Ovary (tissue), 9 donors: ENCODE results near the gene PAK5. TPM values are rescaled to one million over a fixed set of nuclear protein-coding genes. Genes with fewer than 3 reads are reported as not detected.
A peak's percentile ranks its signal among the peaks of the same experiment; 100 is the strongest.

ENCODE experiments used
- DNase-seq, 5 donors: peaks; one replicate each; pipeline ENCODE4 v3.0.0-alpha.2; 2019 to 2020
- H3K27ac ChIP-seq, 2 donors: fragments of 200-600 bp; one replicate each; pipeline versions ENCODE4 v1.5.1 to v1.8.0; 2019 to 2022
- H3K27me3 ChIP-seq: fragments of 200-600 bp; one replicate; pipeline ENCODE4 v1.8.0; 2022
- H3K36me3 ChIP-seq: fragments of 200-600 bp; sonication (generic); one replicate; pipeline ENCODE4 v1.5.1; 2019
- H3K4me1 ChIP-seq: one replicate; pipeline ENCODE4 v1.8.1; 2013; ENCODE audit warnings: mild to moderate bottlenecking, moderate library complexity; ENCODE audit not compliant: insufficient read depth
- H3K4me3 ChIP-seq: fragments of 200-600 bp; sonication (generic); one replicate; pipeline ENCODE4 v1.5.1; 2017
- H3K9me3 ChIP-seq, 2 donors: fragments of 200-600 bp in 1 of 2; sonication (generic) in 1 of 2; one replicate each; pipeline versions ENCODE4 v1.5.1 to v1.8.1; 2013 to 2019; ENCODE audit warnings: mild to moderate bottlenecking in 1 of 2, moderate library complexity in 1 of 2
- EP300 ChIP-seq: sonication (generic); formaldehyde crosslinking; IDR thresholded peaks from one replicate; pipeline ENCODE4 v1.6.1; 2017; ENCODE audit warnings: antibody characterized with exemption
- POLR2A ChIP-seq: fragments of 450-650 bp; IDR thresholded peaks from one replicate; pipeline ENCODE4 v1.6.1; 2017; ENCODE audit warnings: antibody characterized with exemption, mild to moderate bottlenecking, moderate library complexity
- WGBS, 3 donors: extraction: QIAGEN DNeasy Blood & Tissue Kit in 1 of 3; methylation state at CpG; one replicate each; pipeline versions ENCODE4 v1.1.5 to v1.1.7; 2013 to 2017; 5-methylcytosine and 5-hydroxymethylcytosine counted together
- intact Hi-C, 4 donors: fragments of 100-400 bp; cut with DNase I; formaldehyde crosslinking; loops; one replicate each; pipeline versions ENCODE4 v1.11.0 to v1.15.1; 2022 to 2023
- polyA plus RNA-seq, 2 donors: library from polyadenylated mRNA; stranded (reverse); fragments of 200-250 nt in 1 of 2; fragments of 350-450 nt in 1 of 2; fragmentation: Illumina TruSeq in 1 of 2; extraction: RNeasy Lipid Tissue Mini Kit (QIAGEN cat#74804) in 1 of 2; gene quantifications; one replicate each; pipeline ENCODE4 v1.2.3, GENCODE V29; 2013 to 2014
- total RNA-seq, 7 donors: library from RNA; depleted of rRNA in 2 of 7; stranded (reverse); fragments of >200 nt in 2 of 7; fragmentation: NEBNext Ultra II Directional in 3 of 7; extraction: Animal tissue kit (Norgen Biotek cat#: 25700) in 3 of 7; gene quantifications; one replicate each; pipeline versions ENCODE4 v1.1.0 to v1.2.4, GENCODE V29; 2016 to 2023
- TF ChIP-seq, protein P1 (sequence below), 3 donors: fragments of 450-650 bp in 2 of 3; fragments of 200-600 bp in 1 of 3; IDR thresholded peaks; one replicate each; pipeline versions ENCODE4 v1.5.1 to v1.8.0; 2016 to 2022; ENCODE audit warnings: antibody characterized with exemption in 3 of 3, mild to moderate bottlenecking in 1 of 3
- donor health status: DM: no; HTN: no; CAD: no; lungs with moderate emphysema.
- donor health status: DM: no; HTN: no; CAD: no.
- donor health status: Bipolar disorder and iron deficiency.
- donor health status: DM: yes; HTN: yes; CAD: no.
- donor health status: DM: no; HTN: no; CAD: no.
- donor health status: DM: yes; HTN: yes; CAD: no.

Gene PAK5
- total and polyA plus RNA-seq, 9 donors: under 0.01 to 0.47 (median 0.10) TPM; not detected in 2

GRCh38 chr20:9517297-9518162 lies 321.3 kb downstream of the PAK5 start:
- DNase-seq: no peak
- Histone ChIP-seq H3K27ac (no peak overlapping the region), H3K36me3 (no peaks in the 10 kb centered on the region), H3K4me1 (peaks cover 12% of the 10 kb centered on the region), H3K9me3 (no peaks in the 10 kb centered on the region), H3K27me3 (no peaks in the 10 kb centered on the region), H3K4me3 (no peak overlapping the region)
- 88 to 93% (median 89%) methylated on average over 8 of the region's 8 CpGs for WGBS, 3 donors
- intact Hi-C loops: no loop called here
- TF ChIP-seq EP300 (no peak), POLR2A (no peak)
- TF ChIP-seq, protein P1, sequence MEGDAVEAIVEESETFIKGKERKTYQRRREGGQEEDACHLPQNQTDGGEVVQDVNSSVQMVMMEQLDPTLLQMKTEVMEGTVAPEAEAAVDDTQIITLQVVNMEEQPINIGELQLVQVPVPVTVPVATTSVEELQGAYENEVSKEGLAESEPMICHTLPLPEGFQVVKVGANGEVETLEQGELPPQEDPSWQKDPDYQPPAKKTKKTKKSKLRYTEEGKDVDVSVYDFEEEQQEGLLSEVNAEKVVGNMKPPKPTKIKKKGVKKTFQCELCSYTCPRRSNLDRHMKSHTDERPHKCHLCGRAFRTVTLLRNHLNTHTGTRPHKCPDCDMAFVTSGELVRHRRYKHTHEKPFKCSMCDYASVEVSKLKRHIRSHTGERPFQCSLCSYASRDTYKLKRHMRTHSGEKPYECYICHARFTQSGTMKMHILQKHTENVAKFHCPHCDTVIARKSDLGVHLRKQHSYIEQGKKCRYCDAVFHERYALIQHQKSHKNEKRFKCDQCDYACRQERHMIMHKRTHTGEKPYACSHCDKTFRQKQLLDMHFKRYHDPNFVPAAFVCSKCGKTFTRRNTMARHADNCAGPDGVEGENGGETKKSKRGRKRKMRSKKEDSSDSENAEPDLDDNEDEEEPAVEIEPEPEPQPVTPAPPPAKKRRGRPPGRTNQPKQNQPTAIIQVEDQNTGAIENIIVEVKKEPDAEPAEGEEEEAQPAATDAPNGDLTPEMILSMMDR (IDR thresholded peaks at IDR 0.05): no peak

DNA sequence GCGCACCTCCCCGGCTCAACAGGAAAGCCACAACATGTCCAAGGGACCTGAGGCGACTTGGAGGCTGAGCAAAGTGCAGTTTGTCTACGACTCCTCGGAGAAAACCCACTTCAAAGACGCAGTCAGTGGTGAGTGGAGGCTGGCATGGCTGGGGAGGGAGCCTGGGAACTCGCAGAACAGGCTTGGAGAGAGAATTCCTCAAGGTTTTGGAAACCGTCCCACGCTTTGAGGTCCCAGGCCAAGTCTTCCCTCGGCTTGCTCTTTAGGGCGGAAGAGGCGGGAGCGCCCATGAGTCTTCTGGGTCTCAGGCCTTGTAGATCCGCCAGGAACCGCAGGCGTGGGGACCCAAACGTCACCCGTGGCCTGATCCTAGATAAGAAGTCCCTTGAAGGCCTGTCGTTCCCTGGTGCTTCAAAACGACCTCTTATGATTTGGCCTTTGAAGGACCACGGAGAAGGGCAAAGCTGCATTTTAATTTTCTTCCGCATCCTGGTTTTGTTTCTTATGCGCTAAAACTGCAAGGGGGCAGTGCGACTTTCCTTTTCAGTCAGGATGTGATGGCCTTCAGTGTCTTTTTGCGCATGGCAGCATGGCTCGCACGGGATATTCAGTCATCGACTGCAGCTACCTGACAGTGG lies 322.5 kb downstream of the PAK5 start:
- H3K36me3 ChIP-seq: no peaks in the 10 kb centered on the region
- WGBS, 3 donors: 6 to 9% (median 8%) methylated on average over 28 of the region's 28 CpGs
- peaks cover 12% of the 10 kb centered on the region for H3K4me1 ChIP-seq
- peak overlapping the region; percentile 5 for H3K4me3 ChIP-seq
- H3K27me3 ChIP-seq: no peaks in the 10 kb centered on the region
- TF ChIP-seq, protein P1 (IDR thresholded peaks at IDR 0.05): no peak
- no peak for TF ChIP-seq POLR2A
- no peak for TF ChIP-seq EP300
- peak in 2 of 5 donors; percentile 53 to 54 for DNase-seq
- intact Hi-C loops: no loop called here
- no peak overlapping the region for H3K27ac ChIP-seq
- no peaks in the 10 kb centered on the region for H3K9me3 ChIP-seq

DNA sequence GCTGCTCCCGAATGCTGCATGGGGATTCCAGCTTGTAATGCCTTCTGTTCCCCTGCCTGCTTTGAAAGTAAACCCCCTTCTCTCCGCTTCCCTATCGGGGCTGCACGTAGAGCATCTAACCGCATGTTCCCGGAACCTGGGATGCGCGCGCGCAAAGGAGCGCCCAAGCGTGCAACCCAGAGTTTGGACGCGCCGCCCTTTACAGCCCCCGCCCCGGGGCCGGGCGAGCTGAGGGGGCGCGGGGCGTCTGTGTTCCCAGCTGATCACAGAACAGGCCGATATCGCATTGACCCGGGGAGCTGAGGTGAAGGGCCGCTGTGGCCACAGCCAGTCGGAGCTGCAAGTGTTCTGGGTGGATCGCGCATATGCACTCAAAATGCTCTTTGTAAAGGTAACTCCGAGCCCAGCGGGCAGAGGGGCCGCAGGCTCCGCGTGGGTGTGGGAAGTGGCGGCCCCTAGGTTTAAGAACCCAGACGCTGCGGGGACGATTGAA lies 323.1 kb downstream of the PAK5 start:
- no peak for DNase-seq
- Histone ChIP-seq H3K27ac (no peak overlapping the region), H3K4me3 (peak overlapping the region; percentile 5), H3K4me1 (peaks cover 12% of the 10 kb centered on the region), H3K27me3 (no peaks in the 10 kb centered on the region), H3K36me3 (no peaks in the 10 kb centered on the region), H3K9me3 (no peaks in the 10 kb centered on the region)
- 1 to 4% (median 2%) methylated on average over 37 to 38 of the region's 38 CpGs for WGBS, 3 donors
- intact Hi-C loops: no loop called here
- TF ChIP-seq EP300 (no peak), POLR2A (no peak)
- TF ChIP-seq, protein P1 (IDR thresholded peaks at IDR 0.05): no peak

DNA sequence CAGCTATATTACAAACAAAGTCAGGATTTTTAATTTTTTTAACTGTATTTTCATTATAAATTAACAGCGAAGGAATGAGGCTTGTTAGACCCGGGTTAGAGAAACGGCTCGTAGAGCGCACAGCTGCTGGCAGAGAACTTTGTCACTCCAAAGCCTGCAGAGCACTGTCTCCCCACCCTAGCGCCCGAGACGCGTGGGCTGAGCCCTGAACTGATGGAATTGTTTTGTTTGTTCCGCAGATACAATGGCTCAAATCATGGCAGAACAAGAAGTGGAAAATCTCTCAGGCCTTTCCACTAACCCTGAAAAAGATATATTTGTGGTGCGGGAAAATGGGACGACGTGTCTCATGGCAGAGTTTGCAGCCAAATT lies 323.7 kb downstream of the PAK5 start:
- Histone ChIP-seq H3K4me1 (peaks cover 12% of the 10 kb centered on the region), H3K27ac (no peak overlapping the region), H3K27me3 (no peaks in the 10 kb centered on the region), H3K4me3 (no peak overlapping the region), H3K36me3 (no peaks in the 10 kb centered on the region), H3K9me3 (no peaks in the 10 kb centered on the region)
- no peak for DNase-seq
- WGBS, 3 donors: 2 to 3% (median 3%) methylated on average over 13 of the region's 13 CpGs
- intact Hi-C loops: no loop called here
- TF ChIP-seq EP300 (no peak), POLR2A (no peak)
